CD14-positive monocyte (primary cell): ENCODE data around the gene SUMF2. TPM values are rescaled to one million over a fixed set of nuclear protein-coding genes. Genes with fewer than 3 reads are reported as not detected.
A peak's percentile ranks its signal among the peaks of the same experiment; 100 is the strongest.
"Not testable (repeated sequence)": the region's sequence is repeated elsewhere in the genome, so short reads cannot be mapped to it uniquely, and the experiment has no call there.

Experiments
- DNase-seq, 3 donors: peaks; one replicate each; pipeline ENCODE4 v3.0.0-alpha.2; 2011 to 2022
- H2AFZ ChIP-seq: 2 replicates; pipeline ENCODE4 v1.6.0; 2012; ENCODE audit warnings: mild to moderate bottlenecking, low read depth, low read length, inconsistent platforms; ENCODE audit not compliant: insufficient read depth, poor library complexity, severe bottlenecking
- H3K27ac ChIP-seq, 2 donors: 1 replicate in 1 of 2; 2 replicates in 1 of 2; pipeline ENCODE4 v1.5.1; 2012 to 2013; ENCODE audit warnings: low read length in 2 of 2, control low read depth in 1 of 2, inconsistent platforms in 1 of 2, low read depth in 1 of 2, mild to moderate bottlenecking in 1 of 2
- H3K27me3 ChIP-seq, 2 donors: one replicate each; pipeline versions ENCODE4 v1.6.0 to v1.6.1; 2011 to 2013; ENCODE audit warnings: low read length in 2 of 2; ENCODE audit not compliant: control insufficient read depth in 2 of 2, insufficient read depth in 2 of 2
- H3K36me3 ChIP-seq, 2 donors: replicated peaks in 1 of 2; 1 replicate in 1 of 2; 2 replicates in 1 of 2; pipeline versions ENCODE4 v1.5.1 to v1.6.1; 2012 to 2013; ENCODE audit warnings: low read length in 2 of 2, control low read depth in 1 of 2, inconsistent platforms in 1 of 2, mild to moderate bottlenecking in 1 of 2; ENCODE audit not compliant: insufficient read depth in 2 of 2, control insufficient read depth in 1 of 2
- H3K4me1 ChIP-seq, 2 donors: 1 replicate in 1 of 2; 2 replicates in 1 of 2; pipeline versions ENCODE4 v1.5.1 to v1.6.1; 2012 to 2013; ENCODE audit warnings: low read length in 2 of 2, control low read depth in 1 of 2, inconsistent platforms in 1 of 2, mild to moderate bottlenecking in 1 of 2, moderate library complexity in 1 of 2; ENCODE audit not compliant: insufficient read depth in 2 of 2, control insufficient read depth in 1 of 2
- H3K4me2 ChIP-seq: replicated peaks from 2 replicates; pipeline ENCODE3; 2012; ENCODE audit warnings: low read length, moderate library complexity, mild to moderate bottlenecking; ENCODE audit not compliant: poor library complexity, severe bottlenecking; ENCODE audit errors: extremely low read depth
- H3K4me3 ChIP-seq, 3 experiments: fragments of 200-600 bp in 1 of 3; sonication (generic) in 1 of 3; replicated peaks in 1 of 3; 1 replicate in 2 of 3; 2 replicates in 1 of 3; pipeline ENCODE4 v1.5.1; 2011 to 2013; ENCODE audit warnings: low read length in 3 of 3, mild to moderate bottlenecking in 3 of 3, control low read depth in 2 of 3, low read depth in 2 of 3, inconsistent platforms in 1 of 3, moderate library complexity in 1 of 3
- H3K79me2 ChIP-seq: 2 replicates; pipeline ENCODE4 v1.6.0; 2012; ENCODE audit warnings: mild to moderate bottlenecking, control low read depth, inconsistent platforms, low read length, moderate library complexity; ENCODE audit not compliant: insufficient read depth
- H3K9ac ChIP-seq: 2 replicates; pipeline ENCODE4 v1.6.0; 2017; ENCODE audit warnings: low read length, mild to moderate bottlenecking; ENCODE audit not compliant: insufficient read depth, poor library complexity, severe bottlenecking
- H3K9me3 ChIP-seq, 2 donors: replicated peaks in 1 of 2; 1 replicate in 1 of 2; 2 replicates in 1 of 2; pipeline versions ENCODE4 v1.5.1 to v1.6.1; 2012 to 2013; ENCODE audit warnings: low read length in 2 of 2, control low read depth in 1 of 2; ENCODE audit not compliant: control insufficient read depth in 1 of 2, insufficient read depth in 1 of 2
- H4K20me1 ChIP-seq: 2 replicates; pipeline ENCODE4 v1.6.0; 2012; ENCODE audit warnings: mild to moderate bottlenecking, low read length, control low read depth, moderate library complexity; ENCODE audit not compliant: insufficient read depth
- H3K27ac Mint-ChIP-seq, 7 donors: one replicate each; pipeline ENCODE4 v1.8.0; 2020; ENCODE audit warnings: mild to moderate bottlenecking in 7 of 7, mixed read lengths in 7 of 7, moderate library complexity in 6 of 7, inconsistent platforms in 2 of 7
- H3K27me3 Mint-ChIP-seq, 3 donors: one replicate each; pipeline ENCODE4 v1.8.0; 2021 to 2022; ENCODE audit warnings: low read depth in 3 of 3, mild to moderate bottlenecking in 3 of 3, mixed read lengths in 3 of 3, moderate library complexity in 3 of 3, inconsistent platforms in 1 of 3
- H3K36me3 Mint-ChIP-seq, 2 donors: one replicate each; pipeline ENCODE4 v1.8.0; 2020; ENCODE audit warnings: mixed read lengths in 2 of 2, inconsistent platforms in 1 of 2, mild to moderate bottlenecking in 1 of 2
- H3K4me1 Mint-ChIP-seq: one replicate; pipeline ENCODE4 v1.8.0; 2020; ENCODE audit warnings: mild to moderate bottlenecking, mixed read lengths
- H3K4me3 Mint-ChIP-seq, 2 donors: one replicate each; pipeline ENCODE4 v1.8.0; 2020; ENCODE audit warnings: mild to moderate bottlenecking in 2 of 2, mixed read lengths in 2 of 2, moderate library complexity in 1 of 2
- H3K9me3 Mint-ChIP-seq, 7 donors: one replicate each; pipeline ENCODE4 v1.8.0; 2020 to 2022; ENCODE audit warnings: mixed read lengths in 7 of 7, mild to moderate bottlenecking in 6 of 7, moderate library complexity in 6 of 7, inconsistent platforms in 2 of 7
- WGBS: methylation state at CpG from one replicate; pipeline ENCODE4 v1.1.5; 2013; ENCODE audit warnings: missing lambda C conversion rate; ENCODE audit not compliant: insufficient coverage; 5-methylcytosine and 5-hydroxymethylcytosine counted together
- intact Hi-C, 2 donors: fragments of 100-400 bp; cut with micrococcal nuclease; formaldehyde crosslinking; loops; one replicate each; pipeline versions ENCODE4 v1.15.0 to v1.15.1; 2023
- polyA plus RNA-seq, 3 donors: library from polyadenylated mRNA; depleted of rRNA in 1 of 3; unstranded in 2 of 3; stranded (reverse) in 1 of 3; fragments of 300-500 nt in 2 of 3; fragments of >200 nt in 1 of 3; fragmentation: Illumina TruSeq in 2 of 3; gene quantifications; 1 replicate in 2 of 3; 2 replicates in 1 of 3; pipeline ENCODE4 v1.2.3, GENCODE V29; 2012 to 2021
- TF ChIP-seq, protein P1 (sequence below): fragments of 200-600 bp; IDR thresholded peaks from one replicate; pipeline ENCODE4 v1.8.0; 2022; ENCODE audit warnings: antibody characterized with exemption, mild to moderate bottlenecking

Gene SUMF2
- polyA plus RNA-seq, 3 donors: 69.5 to 88.2 (median 75.0) TPM

DNA sequence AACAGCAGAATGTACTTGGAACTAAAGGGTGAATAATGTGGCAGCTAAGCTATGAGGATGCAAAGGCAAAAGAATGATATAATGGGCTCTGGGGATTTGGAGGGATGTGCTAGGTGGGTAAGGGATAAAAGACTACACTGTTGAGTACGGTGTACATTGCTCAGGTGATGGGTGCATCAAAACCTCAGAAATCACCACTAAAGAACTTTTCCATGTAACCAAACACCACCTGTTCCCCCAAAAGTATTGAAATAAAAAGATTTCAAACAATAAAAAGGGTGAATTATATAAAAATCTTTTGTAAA is 43.8 kb downstream of the SUMF2 start:
- peaks cover 3 to 9% (median 3%) of the 10 kb centered on the region in 3 donors for H3K27me3 Mint-ChIP-seq
- peaks cover 25% of the 10 kb centered on the region for H3K4me1 Mint-ChIP-seq
- H3K27ac Mint-ChIP-seq: peak overlapping the region in 1 of 7 donors; percentile 72
- Histone ChIP-seq H3K4me2 (no peak overlapping the region), H3K9ac (no peak overlapping the region), H2AFZ (peak overlapping the region; percentile 83), H3K27ac (peak overlapping the region in 1 of 2 donors; percentile 97), H3K36me3 (peaks cover 13 to 17% of the 10 kb centered on the region in 2 donors), H3K9me3 (peaks cover 0 to 3% of the 10 kb centered on the region in 2 donors), H3K27me3 (no peaks in the 10 kb centered on the region), H3K79me2 (peaks cover 31% of the 10 kb centered on the region), H3K4me1 (peaks cover 22 to 24% of the 10 kb centered on the region in 2 donors), H4K20me1 (peaks cover 3% of the 10 kb centered on the region), H3K4me3 (peak overlapping the region in 1 of 3 experiments; percentile 89)
- peaks cover 10 to 24% (median 18%) of the 10 kb centered on the region in 7 donors for H3K9me3 Mint-ChIP-seq
- intact Hi-C loops: loop anchor here (5.0 to 10.0 kb wide), 3 partner anchors 46 to 1343 kb away; partner anchors contain the start of genes LANCL2 (in 2 of the 2) and SUMF2 (in 1 of the 2)
- H3K36me3 Mint-ChIP-seq: peaks cover 12 to 22% of the 10 kb centered on the region in 2 donors
- peak overlapping the region in 1 of 2 donors; percentile 64 for H3K4me3 Mint-ChIP-seq
- no peak for DNase-seq
- no CpG with 5 or more reads among the region's 1 CpG for WGBS
- TF ChIP-seq, protein P1, sequence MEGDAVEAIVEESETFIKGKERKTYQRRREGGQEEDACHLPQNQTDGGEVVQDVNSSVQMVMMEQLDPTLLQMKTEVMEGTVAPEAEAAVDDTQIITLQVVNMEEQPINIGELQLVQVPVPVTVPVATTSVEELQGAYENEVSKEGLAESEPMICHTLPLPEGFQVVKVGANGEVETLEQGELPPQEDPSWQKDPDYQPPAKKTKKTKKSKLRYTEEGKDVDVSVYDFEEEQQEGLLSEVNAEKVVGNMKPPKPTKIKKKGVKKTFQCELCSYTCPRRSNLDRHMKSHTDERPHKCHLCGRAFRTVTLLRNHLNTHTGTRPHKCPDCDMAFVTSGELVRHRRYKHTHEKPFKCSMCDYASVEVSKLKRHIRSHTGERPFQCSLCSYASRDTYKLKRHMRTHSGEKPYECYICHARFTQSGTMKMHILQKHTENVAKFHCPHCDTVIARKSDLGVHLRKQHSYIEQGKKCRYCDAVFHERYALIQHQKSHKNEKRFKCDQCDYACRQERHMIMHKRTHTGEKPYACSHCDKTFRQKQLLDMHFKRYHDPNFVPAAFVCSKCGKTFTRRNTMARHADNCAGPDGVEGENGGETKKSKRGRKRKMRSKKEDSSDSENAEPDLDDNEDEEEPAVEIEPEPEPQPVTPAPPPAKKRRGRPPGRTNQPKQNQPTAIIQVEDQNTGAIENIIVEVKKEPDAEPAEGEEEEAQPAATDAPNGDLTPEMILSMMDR: no peak

DNA sequence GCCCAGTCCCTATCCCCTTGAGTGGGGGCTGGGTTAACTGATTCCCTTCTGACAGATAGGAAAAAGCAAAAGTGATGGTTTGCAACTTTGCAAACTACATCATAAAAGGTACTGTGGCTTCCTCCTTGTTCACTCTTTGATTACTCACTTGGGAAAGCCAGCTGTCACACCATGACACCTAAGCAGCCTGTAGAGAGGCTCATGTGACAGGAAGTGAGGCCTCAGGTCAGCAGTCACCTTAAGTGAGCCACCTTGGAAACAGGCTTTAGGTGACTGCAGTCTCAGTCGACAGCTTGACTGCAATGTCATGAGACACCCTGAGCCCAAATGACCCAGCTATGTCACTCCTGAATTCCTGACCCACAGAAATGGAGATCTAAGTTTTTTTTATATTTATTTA is 46.5 kb downstream of the SUMF2 start:
- Mint-ChIP-seq H3K4me1 (peaks cover 16% of the 10 kb centered on the region), H3K27ac (peak overlapping the region in 1 of 7 donors; percentile 48), H3K9me3 (peaks cover 10 to 28% (median 20%) of the 10 kb centered on the region in 7 donors), H3K4me3 (no peak overlapping the region), H3K27me3 (peaks cover 8 to 18% (median 15%) of the 10 kb centered on the region in 3 donors), H3K36me3 (no peaks in the 10 kb centered on the region)
- no peak overlapping the region for H3K4me2 ChIP-seq
- DNase-seq: no peak
- no peak overlapping the region for H3K27ac ChIP-seq
- H3K4me3 ChIP-seq: no peak overlapping the region
- H4K20me1 ChIP-seq: no peaks in the 10 kb centered on the region
- peaks cover 8% of the 10 kb centered on the region for H3K79me2 ChIP-seq
- no peak overlapping the region for H3K9ac ChIP-seq
- no peaks in the 10 kb centered on the region for H3K36me3 ChIP-seq
- peaks cover 0 to 3% of the 10 kb centered on the region in 2 donors for H3K9me3 ChIP-seq
- TF ChIP-seq, protein P1: no peak
- intact Hi-C loops: no loop called here
- 67% methylated on average over 1 of the region's 1 CpG for WGBS
- no peak overlapping the region for H2AFZ ChIP-seq
- peaks cover 14 to 15% of the 10 kb centered on the region in 2 donors for H3K4me1 ChIP-seq
- peaks cover under 1 to 6% of the 10 kb centered on the region in 2 donors for H3K27me3 ChIP-seq

DNA sequence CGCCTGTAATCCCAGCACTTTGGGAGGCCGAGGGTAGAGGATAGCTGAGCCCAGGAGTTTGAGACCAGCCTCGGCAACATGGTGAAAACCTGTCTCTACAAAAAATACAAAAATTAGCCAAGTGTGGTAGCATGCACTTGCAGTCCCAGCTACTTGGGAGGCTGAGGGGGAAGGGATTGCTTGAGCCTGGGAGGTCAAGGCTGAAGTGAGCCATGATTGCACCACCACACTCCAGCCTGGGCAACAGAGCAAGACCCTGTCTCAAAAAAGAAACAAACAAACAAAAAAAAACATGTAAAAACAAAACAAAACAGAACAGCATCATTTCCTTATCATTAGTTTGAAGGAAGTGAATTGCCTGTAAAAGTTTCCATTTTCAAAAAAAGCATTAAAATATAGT is 48.2 kb downstream of the SUMF2 start:
- 93% methylated on average over 2 of the region's 3 CpGs for WGBS
- H3K27me3 ChIP-seq: peaks cover 5 to 22% of the 10 kb centered on the region in 2 donors
- intact Hi-C loops: not testable (repeated sequence)

More for the DNA sequence above, 48.2 kb downstream of the SUMF2 start:
- DNase-seq, H3K9ac ChIP-seq, H3K4me1 Mint-ChIP-seq, H4K20me1 ChIP-seq, H3K79me2 ChIP-seq, H3K36me3 Mint-ChIP-seq, H3K36me3 ChIP-seq, H3K4me3 Mint-ChIP-seq, H3K4me3 ChIP-seq, H2AFZ ChIP-seq, H3K4me2 ChIP-seq, H3K27ac ChIP-seq, H3K4me1 ChIP-seq: not testable (repeated sequence)
- Mint-ChIP-seq H3K27me3 (peaks cover 23 to 32% (median 31%) of the 10 kb centered on the region in 3 donors), H3K9me3 (peaks cover 11 to 31% (median 28%) of the 10 kb centered on the region in 7 donors), H3K27ac (peak overlapping the region in 1 of 7 donors; percentile 27)
- peaks cover 11 to 12% of the 10 kb centered on the region in 2 donors for H3K9me3 ChIP-seq
